ENCODE data around the gene SPAG4. TPM values are rescaled to one million over a fixed set of nuclear protein-coding genes. Genes with fewer than 3 reads are reported as not detected.

SPAG4 gene
- total RNA-seq, 1 donor from 2014 or later, result 1.2 TPM

- no peaks in the 10 kb centered on the region for H3K9me3 Mint-ChIP-seq (ENCODE audit: unreplicated experiment)
- peaks cover 97% of the 10 kb centered on the region for H4K20me1 ChIP-seq (ENCODE audit: insufficient read depth, low read length)
- no peak overlapping the region for H3K4me3 Mint-ChIP-seq (ENCODE audit: unreplicated experiment)
- no peaks in the 10 kb centered on the region for H3K27me3 ChIP-seq (ENCODE audit: insufficient read depth, low read length)
- H3K27me3 Mint-ChIP-seq (ENCODE audit: low read depth, unreplicated experiment), result no peaks in the 10 kb centered on the region
- H3K36me3 ChIP-seq (ENCODE audit: insufficient read depth, low read length), result peaks cover 21% of the 10 kb centered on the region
- peaks cover 7% of the 10 kb centered on the region for H3K4me1 Mint-ChIP-seq (ENCODE audit: low read depth, unreplicated experiment)
- H3K4me1 ChIP-seq (ENCODE audit: insufficient read depth, low read length), result no peaks in the 10 kb centered on the region
- H3K9me3 ChIP-seq (ENCODE audit: insufficient read depth, low read depth, low read length), result no peaks in the 10 kb centered on the region
- H3K27ac Mint-ChIP-seq (ENCODE audit: unreplicated experiment), result no peak overlapping the region
- H3K79me2 ChIP-seq (ENCODE audit: insufficient read depth, low read length), result peaks cover 100% of the 10 kb centered on the region
- H3K4me3 ChIP-seq (ENCODE audit: insufficient read depth, low read depth, low read length), result no peak overlapping the region
- no peak overlapping the region for H3K27ac ChIP-seq (ENCODE audit: low read depth, low read length)
- FAIRE-seq, result no peak
- no peak overlapping the region for H3K4me2 ChIP-seq (ENCODE audit: low read length)
- no peak overlapping the region for H2AFZ ChIP-seq (ENCODE audit: low read depth, low read length)
- no peak for TF ChIP-seq EZH2 (IDR thresholded peaks at IDR 0.05; ENCODE audit: insufficient read depth, low read length)
- no peak for TF ChIP-seq CTCF (IDR thresholded peaks at IDR 0.05; ENCODE audit: insufficient read depth, low read depth, low read length)
- no peak overlapping the region for H3K9ac ChIP-seq (ENCODE audit: low read length)
- no peak for DNase-seq (ENCODE audit: low read depth)
- peaks cover 2% of the 10 kb centered on the region for H3K36me3 Mint-ChIP-seq (ENCODE audit: low read depth, unreplicated experiment)
These were observed 37.2 kb downstream of the SPAG4 start for GRCh38 chr20:35652641-35653429.

- Histone ChIP-seq H3K4me2 (ENCODE audit: low read length) (no peak overlapping the region), H3K27me3 (ENCODE audit: insufficient read depth, low read length) (no peaks in the 10 kb centered on the region), H4K20me1 (ENCODE audit: insufficient read depth, low read length) (peaks cover 97% of the 10 kb centered on the region), H2AFZ (ENCODE audit: low read depth, low read length) (no peak overlapping the region), H3K4me1 (ENCODE audit: insufficient read depth, low read length) (no peaks in the 10 kb centered on the region), H3K27ac (ENCODE audit: low read depth, low read length) (no peak overlapping the region), H3K36me3 (ENCODE audit: insufficient read depth, low read length) (peaks cover 21% of the 10 kb centered on the region), H3K9ac (ENCODE audit: low read length) (no peak overlapping the region), H3K9me3 (ENCODE audit: insufficient read depth, low read depth, low read length) (no peaks in the 10 kb centered on the region), H3K79me2 (ENCODE audit: insufficient read depth, low read length) (peaks cover 100% of the 10 kb centered on the region), H3K4me3 (ENCODE audit: insufficient read depth, low read depth, low read length) (no peak overlapping the region)
- TF ChIP-seq CTCF (IDR thresholded peaks at IDR 0.05; ENCODE audit: insufficient read depth, low read depth, low read length) (no peak), EZH2 (IDR thresholded peaks at IDR 0.05; ENCODE audit: insufficient read depth, low read length) (no peak)
- Mint-ChIP-seq H3K27ac (ENCODE audit: unreplicated experiment) (no peak overlapping the region), H3K9me3 (ENCODE audit: unreplicated experiment) (no peaks in the 10 kb centered on the region), H3K4me1 (ENCODE audit: low read depth, unreplicated experiment) (peaks cover 4% of the 10 kb centered on the region), H3K36me3 (ENCODE audit: low read depth, unreplicated experiment) (peaks cover 2% of the 10 kb centered on the region), H3K27me3 (ENCODE audit: low read depth, unreplicated experiment) (no peaks in the 10 kb centered on the region), H3K4me3 (ENCODE audit: unreplicated experiment) (no peak overlapping the region)
- DNase-seq (ENCODE audit: low read depth) (no peak), FAIRE-seq (no peak)
These were observed 37.8 kb downstream of the SPAG4 start for GRCh38 chr20:35653430-35653734.

DNA sequence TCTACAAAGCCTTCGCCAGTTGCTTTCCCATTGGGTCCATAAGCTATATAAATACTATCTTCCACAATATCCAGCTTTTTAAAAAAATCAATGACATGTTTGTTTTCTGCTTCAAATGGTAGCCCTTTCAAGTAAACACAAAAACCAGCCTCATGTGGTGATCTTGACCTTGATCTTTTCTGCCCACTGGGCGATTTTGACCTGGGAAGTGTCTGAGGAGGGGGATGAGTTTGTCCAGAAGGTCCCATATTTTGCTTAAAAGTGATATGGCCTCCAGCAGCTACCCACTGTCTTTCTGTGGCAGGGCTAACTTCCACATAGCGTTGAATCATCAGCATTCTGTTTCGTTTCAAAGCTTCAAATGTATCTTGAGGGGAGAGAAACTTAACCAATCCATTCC is 38.3 kb downstream of the SPAG4 start:
- H3K4me1 Mint-ChIP-seq (ENCODE audit: low read depth, unreplicated experiment), result peaks cover 3% of the 10 kb centered on the region
- Histone ChIP-seq H3K27me3 (ENCODE audit: insufficient read depth, low read length) (no peaks in the 10 kb centered on the region), H3K4me3 (ENCODE audit: insufficient read depth, low read depth, low read length) (no peak overlapping the region), H3K4me1 (ENCODE audit: insufficient read depth, low read length) (no peaks in the 10 kb centered on the region), H4K20me1 (ENCODE audit: insufficient read depth, low read length) (peaks cover 97% of the 10 kb centered on the region), H3K9ac (ENCODE audit: low read length) (no peak overlapping the region), H3K27ac (ENCODE audit: low read depth, low read length) (no peak overlapping the region), H3K36me3 (ENCODE audit: insufficient read depth, low read length) (peaks cover 21% of the 10 kb centered on the region), H3K4me2 (ENCODE audit: low read length) (no peak overlapping the region), H3K79me2 (ENCODE audit: insufficient read depth, low read length) (peaks cover 100% of the 10 kb centered on the region), H3K9me3 (ENCODE audit: insufficient read depth, low read depth, low read length) (no peaks in the 10 kb centered on the region), H2AFZ (ENCODE audit: low read depth, low read length) (no peak overlapping the region)
- H3K9me3 Mint-ChIP-seq (ENCODE audit: unreplicated experiment), result no peaks in the 10 kb centered on the region
- FAIRE-seq, result no peak
- H3K36me3 Mint-ChIP-seq (ENCODE audit: low read depth, unreplicated experiment), result peaks cover 2% of the 10 kb centered on the region
- no peak for DNase-seq (ENCODE audit: low read depth)
- no peaks in the 10 kb centered on the region for H3K27me3 Mint-ChIP-seq (ENCODE audit: low read depth, unreplicated experiment)
- TF ChIP-seq CTCF (IDR thresholded peaks at IDR 0.05; ENCODE audit: insufficient read depth, low read depth, low read length), result no peak
- H3K27ac Mint-ChIP-seq (ENCODE audit: unreplicated experiment), result no peak overlapping the region
- H3K4me3 Mint-ChIP-seq (ENCODE audit: unreplicated experiment), result no peak overlapping the region

Measured in astrocyte (in vitro differentiated cells and primary cell).